ENCODE measurements around the gene PDZD2. TPM values are rescaled to one million over a fixed set of nuclear protein-coding genes. Genes with fewer than 3 reads are reported as not detected.
"Not testable (repeated sequence)": the region's sequence is repeated elsewhere in the genome, so short reads cannot be mapped to it uniquely, and the experiment has no call there.

The PDZD2 gene
- polyA plus RNA-seq, 5 donors, result 13.6 to 22.4 (median 16.5) TPM

- DNase-seq, result no peak
Observed at GRCh38 chr5:31682851-31683250, 43.9 kb downstream of the PDZD2 start.

DNA sequence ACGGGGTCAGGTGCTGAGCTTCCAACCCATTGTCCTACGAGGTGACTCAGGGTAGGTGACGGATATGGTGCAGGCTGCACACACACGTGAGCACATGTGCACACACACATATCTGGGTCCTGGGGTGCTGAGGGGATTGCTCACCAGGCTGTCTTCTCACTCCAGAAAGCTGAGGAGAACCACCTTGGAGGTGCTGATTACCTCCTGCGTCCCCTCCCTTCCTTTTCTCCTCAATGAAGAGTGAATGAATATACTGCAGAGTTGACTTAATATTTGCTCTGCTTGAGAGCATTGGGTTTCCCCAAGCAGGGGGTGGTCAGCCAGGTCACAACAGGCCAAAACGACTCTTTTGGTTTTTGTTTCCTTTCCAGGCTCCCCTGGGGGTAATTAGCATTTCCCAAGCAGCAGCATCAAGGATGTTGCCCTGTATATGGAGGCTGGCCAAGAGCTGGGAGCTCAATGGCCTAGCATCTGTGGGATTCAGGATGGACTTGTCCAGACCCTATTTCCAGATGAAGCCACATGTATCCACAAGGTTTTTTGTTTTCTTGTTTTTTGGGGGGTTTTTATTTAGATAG lies 49.7 kb downstream of the PDZD2 start:
- no peak for DNase-seq

DNA sequence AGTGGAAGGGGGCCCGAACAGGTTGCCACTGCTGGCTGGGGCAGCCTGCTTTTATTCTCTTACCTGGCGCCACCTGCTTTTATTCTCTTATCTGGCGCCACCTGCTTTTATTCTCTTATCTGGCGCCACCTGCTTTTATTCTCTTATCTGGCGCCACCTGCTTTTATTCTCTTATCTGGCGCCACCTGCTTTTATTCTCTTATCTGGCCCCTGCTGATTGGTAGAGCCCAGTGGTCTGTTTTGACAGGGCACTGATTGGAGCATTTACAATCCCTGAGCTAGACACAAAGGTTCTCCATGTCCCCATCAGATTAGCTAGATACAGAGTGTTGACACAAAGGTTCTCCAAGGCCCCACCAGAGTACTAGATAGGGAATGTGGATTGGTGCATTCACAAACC lies 52.5 kb downstream of the PDZD2 start:
- DNase-seq, result not testable (repeated sequence)

- DNase-seq, result no peak
Observed at GRCh38 chr5:31692561-31693221, 53.8 kb downstream of the PDZD2 start.

- no peak for DNase-seq
Observed at GRCh38 chr5:31698673-31699072, 59.7 kb downstream of the PDZD2 start.

- DNase-seq, result no peak
Observed at GRCh38 chr5:31701642-31702299, 62.8 kb downstream of the PDZD2 start.

GRCh38 chr5:31702712-31703111 lies 63.8 kb downstream of the PDZD2 start:
- DNase-seq, result no peak

DNA sequence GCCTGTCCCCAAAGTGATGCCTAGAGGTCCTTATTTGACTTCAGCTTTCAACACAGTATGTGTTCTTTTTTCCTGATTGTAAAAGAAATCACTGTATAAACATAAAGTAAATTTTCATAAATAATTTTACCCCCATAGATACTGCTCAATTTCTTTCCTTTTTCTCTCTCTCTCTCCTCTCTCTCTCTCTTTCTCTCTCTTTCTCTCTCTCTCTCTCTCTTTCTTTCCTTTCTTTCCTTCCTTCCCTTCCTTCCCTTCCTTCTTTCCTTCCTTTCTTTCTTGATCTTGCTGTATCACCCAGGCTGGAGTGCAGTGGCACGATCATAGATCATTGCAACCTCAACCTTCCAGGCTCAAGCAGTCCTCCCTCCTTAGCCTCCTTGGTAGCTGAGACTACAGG lies 64.8 kb downstream of the PDZD2 start:
- DNase-seq, result no peak

GRCh38 chr5:31706186-31706585 lies 67.3 kb downstream of the PDZD2 start:
- no peak for DNase-seq

- DNase-seq, result no peak
Observed at GRCh38 chr5:31707329-31707728, 68.4 kb downstream of the PDZD2 start.

GRCh38 chr5:31708089-31708488 lies 69.2 kb downstream of the PDZD2 start:
- DNase-seq, result no peak

DNA sequence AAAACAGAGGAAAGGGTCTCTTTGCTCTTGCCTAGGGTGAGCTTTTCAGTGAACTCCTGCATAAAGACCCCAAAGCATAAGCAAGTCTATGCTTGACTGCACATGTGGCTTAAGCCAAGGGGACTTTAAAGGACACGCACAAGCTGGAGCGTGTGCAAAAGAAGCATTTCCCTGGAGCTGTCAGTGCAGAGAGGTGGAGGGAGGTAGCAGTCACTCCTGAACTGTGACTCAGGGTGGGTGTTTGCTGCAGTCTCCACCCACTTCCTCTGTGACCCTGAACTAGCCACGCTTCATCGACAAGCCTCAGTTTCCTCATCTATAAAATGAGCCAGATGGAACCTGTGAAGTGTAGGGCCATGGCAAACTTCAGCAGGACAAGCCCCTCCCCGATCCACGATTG lies 72.4 kb downstream of the PDZD2 start:
- no peak for DNase-seq

DNA sequence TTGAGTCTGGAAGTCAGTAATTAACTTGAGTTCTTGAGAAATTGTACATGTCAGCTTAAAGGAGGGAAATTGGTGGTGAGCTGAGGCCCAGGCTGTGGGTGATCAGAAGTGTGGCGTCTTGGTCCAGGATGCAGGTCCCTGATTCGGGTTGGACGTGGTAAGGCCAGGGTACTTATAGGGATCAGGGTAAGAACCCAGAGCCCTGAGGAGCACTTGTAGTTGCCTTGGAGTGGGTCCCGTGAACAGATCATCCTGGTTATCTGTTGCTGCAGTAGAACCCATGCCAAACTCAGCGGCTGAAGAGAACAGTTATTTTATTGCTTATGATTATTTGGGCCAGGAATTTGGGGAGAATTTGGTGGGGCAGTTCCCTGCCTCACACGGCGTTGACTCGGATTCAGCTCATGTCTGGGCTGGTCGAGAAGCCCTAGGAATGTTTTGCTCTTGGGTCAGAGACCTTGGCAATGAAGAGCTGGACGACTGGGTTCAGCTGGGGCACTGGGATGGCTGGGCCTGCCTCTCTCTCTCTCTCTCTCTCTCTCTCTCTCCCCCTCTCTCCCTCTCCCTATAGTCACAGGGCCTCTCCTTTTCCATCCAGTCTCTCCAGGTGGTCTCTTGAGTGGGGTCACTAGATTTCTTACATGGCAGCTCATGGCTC lies 73.1 kb downstream of the PDZD2 start:
- DNase-seq, result no peak

- no peak for DNase-seq
Observed at GRCh38 chr5:31717561-31717960, 78.6 kb downstream of the PDZD2 start.

GRCh38 chr5:31720004-31720403 lies 81.1 kb downstream of the PDZD2 start:
- no peak for DNase-seq

- DNase-seq, result no peak
Observed at GRCh38 chr5:31720811-31721345, 81.9 kb downstream of the PDZD2 start.

DNA sequence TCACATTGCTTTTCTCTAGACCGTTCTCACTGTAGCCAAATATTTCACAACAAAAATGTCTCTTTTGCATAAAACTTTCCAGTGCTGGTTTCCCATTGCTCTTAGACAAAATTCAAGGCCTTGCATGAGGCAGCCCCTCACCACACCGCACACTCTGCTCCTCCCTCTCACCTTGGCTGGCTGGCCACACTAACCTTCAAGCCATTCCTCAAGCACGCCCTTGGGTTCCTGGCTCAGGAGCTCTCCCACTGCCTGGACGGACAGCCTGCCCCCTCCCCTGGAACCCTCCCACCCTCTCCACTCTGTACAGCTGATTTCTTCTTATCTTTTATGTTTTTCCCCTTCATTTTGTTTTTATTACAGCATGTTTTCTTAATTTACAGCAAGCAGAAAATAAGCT lies 83.2 kb downstream of the PDZD2 start:
- DNase-seq, result no peak

GRCh38 chr5:31725996-31726395 lies 87.1 kb downstream of the PDZD2 start:
- no peak for DNase-seq

DNA sequence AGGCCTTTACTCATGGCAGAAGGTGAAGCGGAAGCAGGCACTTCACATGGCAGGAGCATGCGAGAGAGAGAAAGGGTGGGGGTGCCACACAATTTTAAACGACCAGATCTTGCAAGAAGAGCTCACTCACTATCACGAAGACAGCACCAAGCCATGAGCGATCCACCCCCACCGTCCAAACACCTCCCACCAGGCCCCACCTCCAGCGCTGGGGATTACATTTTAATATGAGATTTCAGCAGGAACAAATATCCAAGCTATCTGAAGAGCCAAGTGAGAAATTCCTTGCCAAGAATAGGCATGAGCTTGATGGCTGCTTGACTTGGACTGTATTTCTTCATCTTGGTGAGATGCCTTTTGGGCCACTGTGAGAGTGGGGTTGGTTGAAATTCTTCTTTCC lies 88.0 kb downstream of the PDZD2 start:
- no peak for DNase-seq

DNA sequence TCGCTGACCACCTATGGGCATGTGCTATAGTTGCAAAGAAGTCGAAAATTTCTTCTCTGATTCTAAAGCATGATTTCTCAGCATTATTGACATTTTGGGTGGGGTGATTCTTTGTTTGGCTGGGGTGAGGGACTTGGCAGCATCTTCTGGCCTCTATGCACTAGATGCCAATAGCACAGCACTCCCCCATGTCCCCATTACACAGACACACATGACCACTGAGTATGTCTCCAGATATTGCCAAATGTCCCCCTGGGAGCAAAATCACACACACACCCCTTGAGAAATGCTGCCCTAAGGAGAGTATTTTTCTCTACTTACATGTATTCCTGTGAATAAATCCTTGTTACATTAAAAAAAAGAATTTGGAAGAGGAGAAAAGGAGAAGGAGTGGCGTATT lies 89.1 kb downstream of the PDZD2 start:
- DNase-seq, result no peak

DNA sequence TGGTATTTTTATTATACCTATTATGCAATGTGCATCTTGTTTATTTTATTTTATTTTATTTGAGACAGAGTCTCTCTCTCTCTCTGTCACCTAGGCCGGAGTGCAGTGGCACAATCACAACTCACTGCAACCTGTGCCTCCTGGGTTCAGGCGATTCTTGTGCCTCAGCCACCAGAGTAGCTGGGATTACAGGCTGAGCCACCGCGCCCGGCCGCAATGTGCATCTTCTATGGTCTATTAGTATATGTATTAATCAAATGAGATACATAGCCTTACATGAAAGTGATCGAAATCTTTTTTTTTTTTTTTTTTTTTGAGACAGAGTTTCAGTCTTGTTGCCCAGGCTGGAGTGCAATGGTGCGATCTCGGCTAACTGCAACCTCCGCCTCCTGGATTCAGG lies 89.9 kb downstream of the PDZD2 start:
- not testable (repeated sequence) for DNase-seq

DNA sequence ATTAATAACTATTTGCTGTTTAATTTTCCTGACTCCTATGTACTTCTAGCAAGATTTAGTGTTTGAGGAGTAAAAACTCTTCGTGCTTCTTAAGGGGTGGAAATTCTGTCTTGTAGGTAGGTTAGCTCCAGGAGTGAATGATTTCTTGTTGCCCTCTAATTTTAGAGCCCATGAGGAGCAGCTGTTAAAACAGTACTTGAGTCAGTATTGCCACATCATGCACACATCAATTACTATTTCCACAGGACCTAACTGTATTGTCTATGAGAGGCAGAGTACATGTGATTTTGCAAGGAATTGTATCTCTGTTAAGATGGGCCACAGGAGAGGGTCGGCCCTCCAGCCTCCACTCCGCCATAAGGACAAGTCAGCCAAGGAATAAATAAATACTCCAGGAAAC lies 91.2 kb downstream of the PDZD2 start:
- no peak for DNase-seq

GRCh38 chr5:31731016-31731415 lies 92.1 kb downstream of the PDZD2 start:
- DNase-seq, result no peak
